ENCODE results near the gene PIK3R6.

PIK3R6 gene

GRCh38 chr17:8851600-8851999, 15.9 kb downstream of the PIK3R6 start:
- no peak for DNase-seq (ENCODE audit: extremely low read depth, low read depth)
- TF ChIP-seq CTCF (IDR thresholded peaks at IDR 0.05; ENCODE audit: low read depth, low read length, missing control alignments): no peak
- no peak overlapping the region for H3K4me3 ChIP-seq (replicated peaks; ENCODE audit: low read depth, low read length)

- H3K4me3 ChIP-seq (replicated peaks; ENCODE audit: low read depth, low read length): no peak overlapping the region
- no peak for DNase-seq (ENCODE audit: extremely low read depth, low read depth)
- no peak for TF ChIP-seq CTCF (IDR thresholded peaks at IDR 0.05; ENCODE audit: low read depth, low read length, missing control alignments)
Measured at GRCh38 chr17:8849311-8850041, 18.0 kb downstream of the PIK3R6 start.

- DNase-seq (ENCODE audit: extremely low read depth, low read depth): no peak
- no peak for TF ChIP-seq CTCF (IDR thresholded peaks at IDR 0.05; ENCODE audit: low read depth, low read length, missing control alignments)
- no peak overlapping the region for H3K4me3 ChIP-seq (replicated peaks; ENCODE audit: low read depth, low read length)
Measured at GRCh38 chr17:8847891-8848290, 19.6 kb downstream of the PIK3R6 start.

GRCh38 chr17:8846768-8847211, 20.7 kb downstream of the PIK3R6 start:
- TF ChIP-seq CTCF (IDR thresholded peaks at IDR 0.05; ENCODE audit: low read depth, low read length, missing control alignments): no peak
- DNase-seq (ENCODE audit: extremely low read depth, low read depth): peak; percentile 53
- H3K4me3 ChIP-seq (replicated peaks; ENCODE audit: low read depth, low read length): no peak overlapping the region

GRCh38 chr17:8844229-8845218, 22.9 kb downstream of the PIK3R6 start:
- no peak for TF ChIP-seq CTCF (IDR thresholded peaks at IDR 0.05; ENCODE audit: low read depth, low read length, missing control alignments)
- H3K4me3 ChIP-seq (replicated peaks; ENCODE audit: low read depth, low read length): 0 out of 2 replicates have a peak overlapping the region, but pooled peaks have one; percentile 9
- DNase-seq (ENCODE audit: extremely low read depth, low read depth): peak; percentile 64

GRCh38 chr17:8843344-8843743, 24.1 kb downstream of the PIK3R6 start:
- DNase-seq (ENCODE audit: extremely low read depth, low read depth): no peak
- no peak overlapping the region for H3K4me3 ChIP-seq (replicated peaks; ENCODE audit: low read depth, low read length)
- no peak for TF ChIP-seq CTCF (IDR thresholded peaks at IDR 0.05; ENCODE audit: low read depth, low read length, missing control alignments)

Measured in HFF-Myc (cell line).